Transverse colon (tissue), 4 donors: ENCODE data around the gene PRDM2. TPM values are rescaled to one million over a fixed set of nuclear protein-coding genes. Genes with fewer than 3 reads are reported as not detected.

Experiments used
- DNase-seq: peaks from one replicate; pipeline ENCODE4 v3.0.0-alpha.2; 2019
- H3K27ac ChIP-seq, 4 donors: fragments of 200-600 bp; sonication (generic); 2 replicates each; pipeline ENCODE4 v1.5.1; 2016 to 2018; ENCODE audit warnings: inconsistent platforms in 4 of 4
- H3K27me3 ChIP-seq: fragments of 200-600 bp; sonication (generic); 2 replicates; pipeline ENCODE4 v1.5.1; 2017; ENCODE audit warnings: inconsistent platforms
- H3K36me3 ChIP-seq, 4 donors: fragments of 200-600 bp; sonication (generic); 2 replicates each; pipeline ENCODE4 v1.5.1; 2017 to 2019; ENCODE audit warnings: inconsistent platforms in 4 of 4
- H3K4me1 ChIP-seq, 4 donors: fragments of 200-600 bp; sonication (generic); 2 replicates each; pipeline ENCODE4 v1.5.1; 2017 to 2020; ENCODE audit warnings: inconsistent platforms in 4 of 4
- H3K4me3 ChIP-seq, 4 donors: fragments of 200-600 bp; sonication (generic); 1 replicate in 1 of 4; 2 replicates in 3 of 4; pipeline versions ENCODE4 v1.5.1 to v1.6.1; 2017 to 2019; ENCODE audit warnings: inconsistent platforms in 4 of 4
- H3K9me3 ChIP-seq, 2 donors: fragments of 200-600 bp; sonication (generic); 2 replicates each; pipeline ENCODE4 v1.5.1; 2017 to 2019; ENCODE audit warnings: inconsistent platforms in 2 of 2
- CTCF ChIP-seq, 5 experiments: fragments of 200-600 bp in 3 of 5; fragments of 450-650 bp in 2 of 5; sonication (generic) in 3 of 5; IDR thresholded peaks; 1 replicate in 2 of 5; 2 replicates in 3 of 5; pipeline ENCODE4 v1.5.1; 2016 to 2017; ENCODE audit warnings: antibody characterized with exemption in 5 of 5, inconsistent platforms in 3 of 5, mild to moderate bottlenecking in 2 of 5, moderate library complexity in 1 of 5
- EP300 ChIP-seq: sonication (generic); formaldehyde crosslinking; IDR thresholded peaks from one replicate; pipeline ENCODE4 v1.6.1; 2017; ENCODE audit warnings: antibody characterized with exemption, low read depth
- POLR2A ChIP-seq: fragments of 450-650 bp; IDR thresholded peaks from one replicate; pipeline ENCODE4 v1.6.1; 2016; ENCODE audit warnings: antibody characterized with exemption, mild to moderate bottlenecking, moderate library complexity
- POLR2AphosphoS5 ChIP-seq, 3 donors: sonication (generic); formaldehyde crosslinking; IDR thresholded peaks; one replicate each; pipeline ENCODE4 v1.6.1; 2016; ENCODE audit warnings: antibody characterized with exemption in 3 of 3
- WGBS, 2 donors: methylation state at CpG; one replicate each; pipeline ENCODE4 v1.1.5; 2018; ENCODE audit warnings: low coverage in 1 of 2; 5-methylcytosine and 5-hydroxymethylcytosine counted together
- in situ Hi-C, 4 donors: fragments of 200-750 bp; cut with MboI; loops; one replicate each; pipeline versions ENCODE4 v1.15.0 to v1.15.1; 2017; ENCODE audit warnings: low sequenced_read_pairs in 3 of 4, low pct_ligation_motif_present in 1 of 4, low pct_unique_long_range_greater_than_20kb in 1 of 4
- intact Hi-C: fragments of 100-400 bp; cut with DNase I; formaldehyde crosslinking; loops from one replicate; pipeline ENCODE4 v1.15.1; 2023; ENCODE audit warnings: low total_unique reads
- total RNA-seq, 4 donors: library from RNA; depleted of rRNA; stranded (reverse); fragments of >200 nt; gene quantifications; one replicate each; pipeline ENCODE4 v1.1.0, GENCODE V29; 2016

PRDM2 gene
- total RNA-seq, 4 donors from 2014 or later = 27.3 to 40.5 (median 35.8) TPM

GRCh38 chr1:13779930-13780329 lies 79.9 kb downstream of the PRDM2 start:
- 91 to 100% methylated on average over 1 to 6 of the region's 6 CpGs for WGBS, 2 donors
- Histone ChIP-seq H3K27ac (no peak overlapping the region), H3K4me3 (no peak overlapping the region), H3K27me3 (no peaks in the 10 kb centered on the region), H3K36me3 (peaks cover 0 to 43% (median 15%) of the 10 kb centered on the region in 4 donors), H3K4me1 (peaks cover 0 to 35% (median 3%) of the 10 kb centered on the region in 4 donors), H3K9me3 (no peaks in the 10 kb centered on the region)
- TF ChIP-seq POLR2A (no peak), POLR2AphosphoS5 (IDR thresholded peaks at IDR 0.05) (no peak), EP300 (no peak), CTCF (IDR thresholded peaks at IDR 0.05) (no peak)
- in situ Hi-C loops (no loop called here), intact Hi-C loops (no loop called here)
- DNase-seq = no peak

- no peaks in the 10 kb centered on the region for H3K27me3 ChIP-seq
- TF ChIP-seq CTCF (IDR thresholded peaks at IDR 0.05) = no peak
- TF ChIP-seq POLR2A = no peak
- no peak for TF ChIP-seq POLR2AphosphoS5 (IDR thresholded peaks at IDR 0.05)
- no peak for TF ChIP-seq EP300
- DNase-seq = no peak
- WGBS, 2 donors = 91 to 95% methylated on average over 5 to 6 of the region's 6 CpGs
- no peak overlapping the region for H3K27ac ChIP-seq
- intact Hi-C loops (no loop called here), in situ Hi-C loops (no loop called here)
- peaks cover 0 to 34% (median 15%) of the 10 kb centered on the region in 4 donors for H3K36me3 ChIP-seq
- H3K4me1 ChIP-seq = peaks cover 0 to 27% (median 4%) of the 10 kb centered on the region in 4 donors
- no peak overlapping the region for H3K4me3 ChIP-seq
- H3K9me3 ChIP-seq = no peaks in the 10 kb centered on the region
Observed at GRCh38 chr1:13780780-13781179, 80.8 kb downstream of the PRDM2 start.

GRCh38 chr1:13781228-13781627 lies 81.2 kb downstream of the PRDM2 start:
- no peak for DNase-seq
- Histone ChIP-seq H3K4me1 (peaks cover 0 to 27% (median 4%) of the 10 kb centered on the region in 4 donors), H3K36me3 (peaks cover 0 to 34% (median 14%) of the 10 kb centered on the region in 4 donors), H3K27me3 (no peaks in the 10 kb centered on the region), H3K27ac (no peak overlapping the region), H3K4me3 (no peak overlapping the region), H3K9me3 (no peaks in the 10 kb centered on the region)
- in situ Hi-C loops = no loop called here
- TF ChIP-seq EP300 (no peak), POLR2AphosphoS5 (IDR thresholded peaks at IDR 0.05) (no peak), CTCF (IDR thresholded peaks at IDR 0.05) (no peak), POLR2A (no peak)
- 89 to 92% methylated on average over 5 to 6 of the region's 6 CpGs for WGBS, 2 donors
- intact Hi-C loops = no loop called here

GRCh38 chr1:13781907-13782633 lies 82.1 kb downstream of the PRDM2 start:
- WGBS, 2 donors = 70 to 79% methylated on average over 10 to 20 of the region's 20 CpGs
- no peak for DNase-seq
- no peaks in the 10 kb centered on the region for H3K9me3 ChIP-seq
- TF ChIP-seq POLR2AphosphoS5 (IDR thresholded peaks at IDR 0.05) (no peak), CTCF (IDR thresholded peaks at IDR 0.05) (no peak), EP300 (no peak), POLR2A (no peak)
- peak overlapping the region in 2 of 4 donors; percentile 4 to 29 for H3K27ac ChIP-seq
- in situ Hi-C loops = no loop called here
- peaks cover 0 to 27% (median 4%) of the 10 kb centered on the region in 4 donors for H3K4me1 ChIP-seq
- peaks cover 0 to 30% (median 11%) of the 10 kb centered on the region in 4 donors for H3K36me3 ChIP-seq
- H3K4me3 ChIP-seq = no peak overlapping the region
- intact Hi-C loops = no loop called here
- no peaks in the 10 kb centered on the region for H3K27me3 ChIP-seq
